Right cardiac atrium (tissue), 5 donors: Measurements from ENCODE around the gene PRDX2. TPM values are rescaled to one million over a fixed set of nuclear protein-coding genes. Genes with fewer than 3 reads are reported as not detected.
"Not testable (repeated sequence)": the region's sequence is repeated elsewhere in the genome, so short reads cannot be mapped to it uniquely, and the experiment has no call there.

ENCODE experiments used
- ATAC-seq, 2 donors: fragments of 200-7000 bp; cut with Tn5 transposase; one replicate each; pipeline versions ENCODE4 v1.8.0 to v1.9.1; 2020; ENCODE audit warnings: moderate library complexity in 2 of 2, mild to moderate bottlenecking in 1 of 2
- DNase-seq, 3 donors: peaks; one replicate each; pipeline ENCODE4 v3.0.0-alpha.2; 2020
- H3K27ac ChIP-seq: one replicate; pipeline ENCODE4 v1.5.1; 2013; ENCODE audit warnings: mild to moderate bottlenecking, low read length, control low read depth, moderate library complexity
- H3K27me3 ChIP-seq: one replicate; pipeline ENCODE4 v1.6.1; 2013; ENCODE audit not compliant: control insufficient read depth, insufficient read depth
- H3K4me1 ChIP-seq: one replicate; pipeline ENCODE4 v1.6.1; 2013; ENCODE audit warnings: low read length; ENCODE audit not compliant: control insufficient read depth, insufficient read depth
- H3K4me3 ChIP-seq: one replicate; pipeline ENCODE4 v1.5.1; 2013; ENCODE audit warnings: low read length, control low read depth
- H3K9me3 ChIP-seq: one replicate; pipeline ENCODE4 v1.6.1; 2013; ENCODE audit warnings: low read length; ENCODE audit not compliant: control insufficient read depth
- WGBS: extraction: QIAGEN DNeasy Blood & Tissue Kit; methylation state at CpG from one replicate; pipeline ENCODE4 v1.1.7; 2013; 5-methylcytosine and 5-hydroxymethylcytosine counted together
- intact Hi-C, 4 donors: fragments of 100-400 bp; cut with DNase I; formaldehyde crosslinking; loops; one replicate each; pipeline versions ENCODE4 v1.11.0 to v1.14.0; 2022 to 2023
- long read RNA-seq, 4 donors: library from polyadenylated mRNA; unstranded; transcript quantifications; one replicate each; pipeline ENCODE4 v2.0.0, GENCODE V29; 2020 to 2021
- polyA plus RNA-seq: library from polyadenylated mRNA; stranded (reverse); fragments of 200-250 nt; gene quantifications from one replicate; pipeline ENCODE4 v1.2.3, GENCODE V29; 2013
- total RNA-seq, 4 donors: library from RNA; stranded (reverse); fragmentation: NEBNext Ultra II Directional; extraction: Animal tissue kit (Norgen Biotek cat#: 25700); gene quantifications; one replicate each; pipeline ENCODE4 v1.2.1, GENCODE V29; 2021
- donor health status: healthy with polysubstance abuse.
- donor health status: DM: no; HTN: yes; CAD: no.
- donor health status: DM: no; HTN: no; CAD: no.
- donor health status: DM: no; HTN: yes; CAD: no; lungs with severe emphysema.
- donor health status: DM: yes; HTN: yes; CAD: no.

The PRDX2 gene
- total RNA-seq (100 to 1,000 TPM; 595 to 772 (median 666) TPM), polyA plus RNA-seq (834 TPM)
- long read RNA-seq, donor 1, transcript PRDX2-201 (6 exons, 987 nt), result major isoform, 1,232 of 1,312 reads
- long read RNA-seq, donor 1, transcript PRDX2-202 (5 exons, 784 nt), result minor isoform, 7 of 1,312 reads
- long read RNA-seq, donor 1, partial matches to known transcripts, result 65 of 1,312 reads
- long read RNA-seq, donor 1, other reads (novel, unspliced or antisense), result 8 of 1,312 reads
- long read RNA-seq, donor 2, transcript PRDX2-201 (6 exons, 987 nt), result major isoform, 679 of 707 reads
- long read RNA-seq, donor 2, partial matches to known transcripts, result 18 of 707 reads
- long read RNA-seq, donor 2, other reads (novel, unspliced or antisense), result 9 of 707 reads
- long read RNA-seq, donor 3, transcript PRDX2-202 (5 exons, 784 nt), result minor isoform, 5 of 1,120 reads
- long read RNA-seq, donor 3, transcript PRDX2-201 (6 exons, 987 nt), result major isoform, 1,064 of 1,120 reads
- long read RNA-seq, donor 3, partial matches to known transcripts, result 32 of 1,120 reads
- long read RNA-seq, donor 3, other reads (novel, unspliced or antisense), result 14 of 1,120 reads
- long read RNA-seq, donor 4, transcript PRDX2-201 (6 exons, 987 nt), result major isoform, 486 of 517 reads
- long read RNA-seq, donor 4, partial matches to known transcripts, result 22 of 517 reads
- long read RNA-seq, donor 4, other reads (novel, unspliced or antisense), result 6 of 517 reads

- Histone ChIP-seq H3K4me3 (peak within 1 kb of the TSS; percentile 69), H3K9me3 (no peaks in the 10 kb centered on the region), H3K4me1 (peaks cover 5% of the 10 kb centered on the region), H3K27ac (peak within 1 kb of the TSS; percentile 67), H3K27me3 (no peaks in the 10 kb centered on the region)
- WGBS, result under 1% methylated on average over 78 of the region's 78 CpGs
- DNase-seq, result peak; percentile 81 to 93 (median 93)
- intact Hi-C loops, result loop anchor here in 3 of 4 donors (5.0 kb wide), 1 partner anchor 34 kb away; no protein-coding TSS in a partner anchor
- peak; percentile 85 to 89 for ATAC-seq
Measured at GRCh38 chr19:12801466-12802266, at the start of gene PRDX2, which contains the start of gene THSD8. TSS of gene PRDX2 (minus strand) at chr19:12801800. CDS start at chr19:12801261, 539 bp downstream. TSS of gene THSD8 (plus strand) at chr19:12802069. CDS start at chr19:12802072, 3 bp downstream.

DNA sequence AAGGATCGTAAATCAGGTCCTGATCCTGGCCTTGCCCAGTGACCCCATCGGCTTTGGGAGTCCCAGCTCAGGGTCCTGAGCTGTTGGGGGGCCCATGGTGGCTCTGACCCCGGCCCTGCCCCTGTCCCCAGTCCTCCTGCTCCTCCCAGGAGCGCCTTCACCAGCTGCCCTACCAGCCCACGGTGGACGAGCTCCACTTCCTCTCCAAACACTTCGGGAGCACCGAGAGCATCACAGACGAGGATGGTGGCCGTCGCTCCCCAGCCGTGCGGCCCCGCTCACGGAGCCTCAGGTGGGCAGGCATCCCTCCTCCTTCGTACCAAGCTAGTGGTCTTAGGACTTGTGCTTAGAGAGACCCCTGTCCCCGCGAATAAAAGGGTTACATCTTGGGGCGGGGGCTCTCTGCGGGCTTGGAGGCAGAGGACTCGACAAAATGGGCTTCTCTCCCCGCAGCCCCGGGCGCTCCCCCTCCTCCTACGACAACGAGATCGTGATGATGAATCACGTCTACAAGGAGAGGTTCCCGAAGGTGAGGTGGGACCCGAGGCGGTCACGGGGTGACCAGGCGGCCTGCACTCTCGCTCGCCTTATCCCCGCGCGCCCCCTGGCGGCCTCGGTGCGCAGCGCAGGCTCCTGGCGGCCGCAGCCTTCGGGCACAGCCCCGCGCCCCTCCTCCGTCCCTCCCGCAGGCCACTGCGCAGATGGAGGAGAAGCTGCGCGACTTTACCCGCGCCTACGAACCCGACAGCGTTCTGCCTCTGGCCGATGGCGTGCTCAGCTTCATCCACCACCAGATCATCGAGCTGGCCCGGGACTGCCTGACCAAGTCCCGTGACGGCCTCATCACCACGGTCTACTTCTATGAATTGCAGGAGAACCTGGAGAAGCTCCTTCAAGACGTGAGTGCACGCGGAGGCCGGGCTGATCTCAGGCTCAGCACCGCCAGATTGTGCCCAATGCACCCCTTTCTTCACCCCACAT, 45.8 kb upstream of the PRDX2 start:
- intact Hi-C loops, result loop anchor here (2.0 to 10.0 kb wide), 4 partner anchors 80 to 173 kb away; no protein-coding TSS in a partner anchor
- Histone ChIP-seq H3K9me3 (no peaks in the 10 kb centered on the region), H3K4me3 (no peak overlapping the region), H3K27ac (no peak overlapping the region), H3K4me1 (no peaks in the 10 kb centered on the region), H3K27me3 (no peaks in the 10 kb centered on the region)
- DNase-seq (peak; percentile 82 to 95 (median 95)), ATAC-seq (peak; percentile 97)
- WGBS, result 13% methylated on average over 69 of the region's 69 CpGs

DNA sequence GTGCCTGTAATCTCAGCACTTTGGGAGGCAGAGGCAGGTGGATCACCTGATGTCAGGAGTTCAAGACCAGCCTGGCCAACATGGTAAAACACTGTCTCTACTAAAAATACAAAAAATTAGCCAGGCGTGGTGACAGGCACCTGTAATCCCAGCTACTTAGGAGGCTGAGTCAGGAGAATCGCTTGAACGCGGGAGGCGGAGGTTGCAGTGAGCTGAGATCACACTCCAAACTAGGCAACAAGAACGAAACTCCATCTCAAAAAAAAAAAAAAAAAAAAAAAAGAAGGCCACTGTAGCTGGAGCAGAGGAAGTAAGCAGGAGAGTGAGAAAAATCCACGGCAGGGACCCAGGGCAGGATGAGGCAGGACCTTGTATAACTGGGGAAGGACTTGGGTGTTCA, 45.0 kb upstream of the PRDX2 start:
- not testable (repeated sequence) for ATAC-seq, H3K27me3 ChIP-seq
- WGBS, result 83% methylated on average over 7 of the region's 7 CpGs

GRCh38 chr19:12843999-12844732, 42.6 kb upstream of the PRDX2 start:
- Histone ChIP-seq H3K4me3 (no peak overlapping the region), H3K9me3 (no peaks in the 10 kb centered on the region), H3K27me3 (no peaks in the 10 kb centered on the region), H3K27ac (no peak overlapping the region), H3K4me1 (no peaks in the 10 kb centered on the region)
- ATAC-seq (no peak), DNase-seq (no peak)
- intact Hi-C loops, result loop anchor here in 1 of 4 donors (10.0 kb wide), 1 partner anchor 169 kb away; no protein-coding TSS in a partner anchor
- 84% methylated on average over 3 of the region's 3 CpGs for WGBS

More for the DNA sequence above, 45.0 kb upstream of the PRDX2 start:
- intact Hi-C loops, result loop anchor here (2.0 to 10.0 kb wide), 4 partner anchors 79 to 172 kb away; no protein-coding TSS in a partner anchor
- H3K4me3 ChIP-seq, H3K9me3 ChIP-seq, H3K4me1 ChIP-seq, H3K27ac ChIP-seq, DNase-seq: not testable (repeated sequence)

GRCh38 chr19:12843328-12843727, 41.7 kb upstream of the PRDX2 start:
- intact Hi-C loops, result loop anchor here in 1 of 4 donors (10.0 kb wide), 1 partner anchor 169 kb away; no protein-coding TSS in a partner anchor
- Histone ChIP-seq H3K27ac (no peak overlapping the region), H3K4me3 (no peak overlapping the region), H3K9me3 (no peaks in the 10 kb centered on the region), H3K4me1 (no peaks in the 10 kb centered on the region), H3K27me3 (no peaks in the 10 kb centered on the region)
- ATAC-seq, result no peak
- 83% methylated on average over 11 of the region's 11 CpGs for WGBS
- DNase-seq, result no peak

DNA sequence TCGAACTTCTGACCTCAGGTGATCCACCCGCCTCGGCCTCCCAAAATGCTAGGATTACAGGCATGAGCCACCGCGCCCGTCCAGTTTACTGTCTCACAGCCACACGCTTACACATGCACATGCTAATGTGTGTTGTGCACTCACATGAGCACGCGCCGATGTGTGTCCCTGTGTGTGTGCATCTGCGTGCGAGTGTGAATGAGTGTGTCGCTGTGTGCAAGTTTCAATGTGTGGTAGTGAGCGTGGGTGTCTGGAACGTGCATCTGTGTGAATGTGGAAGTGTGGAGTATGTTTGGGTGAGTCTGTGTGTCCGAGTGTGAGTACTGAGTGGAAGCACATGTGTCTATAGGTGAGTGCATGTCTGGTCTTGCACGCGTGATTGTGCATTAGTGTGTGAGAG, 40.9 kb upstream of the PRDX2 start:
- Histone ChIP-seq H3K4me1 (peaks cover 2% of the 10 kb centered on the region), H3K9me3 (no peaks in the 10 kb centered on the region), H3K27ac (no peak overlapping the region), H3K27me3 (no peaks in the 10 kb centered on the region), H3K4me3 (no peak overlapping the region)
- 94% methylated on average over 18 of the region's 18 CpGs for WGBS
- ATAC-seq (no peak), DNase-seq (no peak)
- intact Hi-C loops, result loop anchor here in 1 of 4 donors (10.0 kb wide), 1 partner anchor 168 kb away; no protein-coding TSS in a partner anchor

GRCh38 chr19:12841094-12841493, 39.5 kb upstream of the PRDX2 start:
- 2% methylated on average over 29 of the region's 29 CpGs for WGBS
- Histone ChIP-seq H3K27ac (no peak overlapping the region), H3K9me3 (no peaks in the 10 kb centered on the region), H3K4me3 (no peak overlapping the region), H3K27me3 (no peaks in the 10 kb centered on the region), H3K4me1 (peaks cover 2% of the 10 kb centered on the region)
- peak; percentile 5 to 9 for ATAC-seq
- DNase-seq, result peak in 2 of 3 donors; percentile 54 to 64
- intact Hi-C loops, result loop anchor here in 1 of 4 donors (10.0 kb wide), 1 partner anchor 166 kb away; no protein-coding TSS in a partner anchor

- DNase-seq, result peak; percentile 52 to 78 (median 67)
- intact Hi-C loops, result loop anchor here in 1 of 4 donors (10.0 kb wide), 1 partner anchor 166 kb away; no protein-coding TSS in a partner anchor
- no peaks in the 10 kb centered on the region for H3K9me3 ChIP-seq
- ATAC-seq, result peak; percentile 45 to 55
- H3K27ac ChIP-seq, result no peak overlapping the region
- 23% methylated on average over 43 of the region's 43 CpGs for WGBS
- peaks cover 2% of the 10 kb centered on the region for H3K4me1 ChIP-seq
- no peaks in the 10 kb centered on the region for H3K27me3 ChIP-seq
- no peak overlapping the region for H3K4me3 ChIP-seq
Measured at GRCh38 chr19:12840091-12841079, 38.8 kb upstream of the PRDX2 start.
